DMS 273 treated with DMSO at 0.1 percent for 48 hours (cell line): ENCODE data around the gene SLC35F6.
"Not testable (repeated sequence)": the region's sequence is repeated elsewhere in the genome, so short reads cannot be mapped to it uniquely, and the experiment has no call there.

Source experiments
- DNase-seq: peaks from one replicate; lab custom pipeline; 2025; lab: John Stamatoyannopoulos, UW

Gene SLC35F6

GRCh38 chr2:26756337-26756736, 7.7 kb upstream of the SLC35F6 start:
- no peak for DNase-seq

DNA sequence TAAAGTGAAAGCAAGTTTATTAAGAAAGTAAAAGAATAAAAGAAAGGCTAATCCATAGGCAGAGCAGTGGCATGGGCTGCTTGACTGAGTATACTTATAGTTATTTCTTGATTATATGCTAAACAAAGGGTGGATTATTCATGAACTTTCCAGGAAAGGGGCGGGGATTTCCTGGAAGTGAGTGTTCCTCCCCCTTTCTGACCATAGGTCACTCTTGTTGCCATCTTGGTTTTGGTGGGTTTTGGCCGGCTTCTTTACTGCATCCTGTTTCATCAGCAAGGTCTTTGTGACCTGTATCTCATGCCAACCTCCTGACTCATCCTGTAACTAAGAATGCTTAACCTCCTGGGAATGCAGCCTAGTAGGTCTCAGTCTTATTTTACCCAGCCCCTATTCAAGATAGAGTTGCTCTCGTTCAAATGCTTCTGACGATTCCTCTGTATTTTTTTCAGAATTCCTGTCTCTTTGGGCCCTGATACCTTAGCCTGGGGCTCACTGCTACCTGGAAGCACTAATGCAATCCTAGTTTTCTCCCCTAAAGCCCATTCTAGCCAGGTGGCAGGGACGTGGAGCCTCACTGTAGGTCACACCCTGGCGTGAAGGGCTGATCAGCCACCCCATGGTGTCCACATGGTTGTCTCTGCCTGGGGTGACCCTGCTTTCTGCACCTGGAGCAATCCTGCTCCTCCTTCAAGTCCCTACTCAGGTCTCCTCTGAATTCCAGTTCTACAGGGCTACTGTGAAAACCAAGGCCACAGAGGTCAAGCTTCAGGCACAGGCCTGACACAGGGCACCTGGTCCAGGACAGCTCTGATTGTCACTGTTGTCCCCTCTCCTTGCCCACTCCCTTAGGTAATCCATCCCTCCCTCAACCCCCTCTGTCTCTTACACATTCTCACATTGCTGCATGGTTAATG, 6.0 kb upstream of the SLC35F6 start:
- DNase-seq: no peak

DNA sequence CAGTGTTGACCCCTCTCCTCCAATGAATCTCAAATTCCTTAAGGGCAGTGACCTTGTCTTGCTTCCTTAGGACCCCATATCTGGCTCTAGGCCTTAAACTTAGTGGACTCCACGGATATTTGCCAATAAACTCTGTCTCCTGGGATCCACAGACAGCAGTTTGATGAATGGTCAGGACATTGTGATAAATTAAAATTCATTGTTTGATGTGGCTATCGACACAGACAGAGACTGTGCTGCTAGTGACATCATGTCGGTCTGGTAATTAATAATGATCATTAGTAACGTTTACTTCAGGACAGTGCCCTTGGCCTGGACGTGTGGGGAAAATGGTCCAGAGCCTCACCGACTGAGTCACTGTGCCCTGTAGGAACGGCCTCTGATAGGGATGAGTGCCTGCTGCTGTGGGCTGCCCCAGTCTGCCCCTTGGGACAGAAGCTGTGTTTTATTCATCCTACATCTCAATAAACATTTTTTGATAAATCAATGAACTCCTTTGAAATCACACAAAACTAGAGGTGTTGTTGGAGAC, 5.2 kb upstream of the SLC35F6 start:
- no peak for DNase-seq

DNA sequence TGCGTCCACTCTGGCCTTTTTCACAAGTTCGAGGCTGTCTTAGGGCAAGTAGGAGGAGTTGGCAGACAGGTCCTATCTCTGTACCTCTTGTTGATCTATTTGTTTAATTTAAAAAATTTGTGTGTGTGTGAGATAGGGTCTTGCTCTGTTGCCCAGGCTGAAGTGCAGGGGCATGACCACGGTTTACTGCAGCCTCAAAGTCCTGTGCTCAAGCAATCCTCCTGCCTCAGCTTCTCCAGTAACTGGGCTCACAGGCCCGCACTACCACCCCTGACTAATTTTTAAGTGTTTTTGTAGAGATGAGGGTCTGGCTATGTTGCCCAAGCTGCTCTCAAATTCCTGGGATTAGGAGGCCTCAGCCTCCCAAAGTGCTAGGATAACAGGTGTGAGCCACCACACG, 4.2 kb upstream of the SLC35F6 start:
- no peak for DNase-seq

GRCh38 chr2:26760991-26761390, 3.1 kb upstream of the SLC35F6 start:
- DNase-seq: not testable (repeated sequence)

DNA sequence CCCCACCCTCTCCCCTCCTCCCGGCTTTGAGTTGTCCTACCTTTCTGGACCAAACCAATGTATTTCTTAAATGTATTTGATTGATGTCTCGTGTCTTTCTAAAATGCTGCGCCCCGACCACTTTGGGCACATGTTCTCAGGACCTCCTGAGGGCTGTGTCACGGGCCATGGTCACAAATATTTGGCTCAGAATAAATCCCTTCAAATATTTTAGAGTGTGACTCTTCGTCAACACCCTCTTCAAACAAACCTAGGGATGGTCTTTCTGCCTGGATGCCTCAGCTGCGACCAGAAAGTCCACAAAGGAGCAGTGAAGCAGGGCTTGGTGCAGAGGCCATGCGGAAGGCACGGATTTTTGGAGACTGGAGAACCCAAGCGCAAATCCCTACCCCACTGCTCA, 1.1 kb upstream of the SLC35F6 start:
- no peak for DNase-seq

- DNase-seq: no peak
Measured at GRCh38 chr2:26764906-26765305, 822 bp downstream of the SLC35F6 start.

DNA sequence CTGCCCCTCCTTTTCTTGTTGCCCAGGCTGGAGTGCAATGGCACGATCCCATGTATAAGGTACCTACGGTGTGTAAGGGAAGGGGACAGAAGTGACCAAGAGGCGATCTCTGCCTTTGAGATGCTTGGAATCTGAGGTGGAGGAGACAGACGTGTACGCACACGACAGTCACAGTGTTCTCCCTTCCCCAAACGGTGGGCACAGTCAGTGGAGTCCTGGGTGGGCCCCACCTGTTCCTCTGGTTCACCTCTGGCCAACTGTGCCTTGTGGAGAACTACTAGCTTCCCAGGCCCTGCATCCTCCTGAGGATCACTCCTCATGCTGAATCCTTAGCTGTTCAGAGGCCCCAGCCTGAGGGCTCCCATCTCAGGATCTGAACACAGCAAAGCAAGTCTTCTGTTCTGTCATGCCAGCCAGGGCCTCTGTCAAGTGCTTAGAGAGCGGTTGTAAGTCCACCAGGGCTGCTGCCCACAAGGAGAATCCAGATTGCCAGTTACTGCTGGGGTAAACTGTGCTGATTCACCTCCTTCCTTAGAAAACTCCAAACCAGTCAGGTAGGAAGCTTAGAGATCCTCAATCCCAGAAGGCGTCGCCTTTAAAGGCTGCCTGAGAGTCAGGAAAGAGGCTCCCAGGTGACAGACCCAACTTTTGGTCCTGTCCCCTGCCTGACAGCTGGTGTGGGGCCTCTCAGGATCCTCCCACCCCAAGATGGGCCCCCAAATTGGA, 1.6 kb downstream of the SLC35F6 start:
- no peak for DNase-seq

DNA sequence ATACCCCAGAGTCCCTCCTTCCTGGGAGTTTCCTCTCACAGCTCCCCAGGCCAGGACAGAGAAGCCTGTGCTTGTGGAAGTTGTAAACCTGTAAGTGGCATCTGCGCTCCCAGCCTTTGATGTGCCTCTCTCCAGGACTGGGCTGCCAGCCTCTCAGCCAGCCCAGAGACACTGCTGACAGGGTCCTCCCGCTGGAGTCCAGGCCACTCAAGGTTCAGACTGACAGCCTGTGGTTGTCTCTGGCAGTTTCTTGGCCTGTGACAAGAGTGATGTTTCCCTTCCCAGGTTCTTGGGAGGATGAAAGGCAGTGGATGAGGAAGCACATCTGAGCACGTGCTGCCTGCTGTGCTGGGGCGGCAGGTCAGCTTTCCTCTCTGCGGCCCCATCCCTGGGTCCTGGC, 3.0 kb downstream of the SLC35F6 start:
- no peak for DNase-seq

DNA sequence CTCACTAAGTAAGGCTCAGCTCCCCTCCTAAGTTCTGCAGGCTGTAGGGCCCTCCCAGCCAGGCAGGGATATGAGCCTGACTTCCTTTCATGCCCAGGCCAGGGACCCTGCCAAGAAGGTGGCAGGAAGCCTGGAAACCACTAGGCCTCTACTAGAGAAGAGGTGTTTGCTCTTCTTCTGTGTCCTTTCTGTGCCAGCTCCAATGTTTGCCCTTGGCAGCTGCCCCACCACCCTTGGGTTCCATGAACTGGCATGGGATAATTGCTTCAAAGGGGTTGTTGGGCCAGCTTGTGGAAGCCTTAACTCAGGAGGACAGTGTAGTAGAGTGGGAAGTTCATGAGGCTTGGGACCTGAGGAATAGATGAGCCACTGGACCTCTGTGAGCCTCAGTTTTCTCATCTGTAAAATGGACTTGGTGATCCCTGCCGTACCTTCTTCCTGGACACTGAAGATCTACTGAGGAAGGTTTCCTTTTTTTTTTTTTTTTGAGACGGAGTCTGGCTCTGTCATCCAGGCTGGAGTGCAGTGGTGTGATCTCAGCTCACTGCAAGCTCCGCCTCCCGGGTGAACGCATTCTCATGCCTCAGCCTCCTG, 3.9 kb downstream of the SLC35F6 start:
- DNase-seq: no peak

GRCh38 chr2:26768759-26769088, 4.6 kb downstream of the SLC35F6 start:
- DNase-seq: no peak

GRCh38 chr2:26769089-26769761, 5.1 kb downstream of the SLC35F6 start:
- DNase-seq: no peak

GRCh38 chr2:26770986-26771586, 7.0 kb downstream of the SLC35F6 start:
- no peak for DNase-seq

GRCh38 chr2:26772064-26773001, 8.2 kb downstream of the SLC35F6 start:
- peak; percentile 83 for DNase-seq

DNA sequence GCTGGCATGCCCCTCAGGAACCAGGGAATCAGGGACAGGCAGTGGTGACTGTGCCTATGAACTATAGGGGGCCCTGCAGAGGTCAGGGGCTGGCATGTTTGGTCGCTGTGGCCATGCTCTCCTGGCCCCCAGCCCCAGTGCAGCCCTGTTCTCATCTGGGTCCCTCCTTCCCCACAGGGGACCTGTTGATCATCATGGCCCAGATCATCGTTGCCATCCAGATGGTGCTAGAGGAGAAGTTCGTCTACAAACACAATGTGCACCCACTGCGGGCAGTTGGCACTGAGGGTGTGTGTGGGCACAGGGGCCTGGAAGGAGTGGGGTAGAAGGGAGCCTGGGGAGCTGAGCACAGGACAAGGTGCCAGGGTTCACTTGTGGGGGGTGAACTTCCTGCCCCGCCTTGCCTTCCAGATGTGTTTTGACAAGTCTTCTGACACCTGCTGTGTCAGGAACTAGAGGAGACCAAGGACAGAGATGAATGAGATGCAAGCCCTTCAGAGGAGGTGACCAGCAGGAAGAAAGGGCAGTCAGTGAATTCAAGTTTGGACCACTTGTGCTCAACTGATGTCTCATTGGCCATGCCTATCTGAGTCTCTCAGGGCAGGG, 12.2 kb downstream of the SLC35F6 start:
- no peak for DNase-seq

- DNase-seq: no peak
Measured at GRCh38 chr2:26778098-26778497, 14.0 kb downstream of the SLC35F6 start.

- DNase-seq: no peak
Measured at GRCh38 chr2:26778507-26778906, 14.4 kb downstream of the SLC35F6 start.

DNA sequence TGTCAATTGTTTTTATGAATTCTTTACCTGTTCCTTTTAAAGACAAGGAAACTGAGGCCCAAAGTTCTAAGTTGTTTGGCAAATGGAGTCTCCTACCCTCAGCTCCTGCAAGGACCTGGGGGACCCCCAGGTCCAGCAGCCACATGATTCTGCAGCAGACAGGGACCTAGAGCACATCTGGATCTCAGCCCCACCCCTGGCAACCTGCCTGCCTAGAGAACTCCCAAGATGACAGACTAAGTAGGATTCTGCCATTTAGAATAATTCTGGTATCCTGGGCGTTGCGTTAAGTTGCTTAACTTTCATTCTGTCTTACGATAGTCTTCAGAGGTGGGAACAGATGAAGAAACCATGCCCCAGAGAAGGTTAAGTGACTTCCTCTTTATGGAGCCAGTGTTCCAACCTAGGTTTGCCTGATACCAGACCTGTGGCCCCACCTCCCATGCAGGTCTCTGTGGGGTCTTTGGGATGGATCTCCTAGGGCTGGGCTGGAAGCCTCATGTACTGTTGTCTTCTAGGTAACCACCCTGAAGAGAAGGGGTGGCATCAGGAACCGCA, 16.2 kb downstream of the SLC35F6 start:
- DNase-seq: no peak

GRCh38 chr2:26782876-26783704, 19.0 kb downstream of the SLC35F6 start:
- no peak for DNase-seq
